Measurements from ENCODE around the gene DCDC2B. TPM values are rescaled to one million over a fixed set of nuclear protein-coding genes. Genes with fewer than 3 reads are reported as not detected.

DCDC2B gene
- total RNA-seq, 4 donors from 2014 or later, result not detected

DNA sequence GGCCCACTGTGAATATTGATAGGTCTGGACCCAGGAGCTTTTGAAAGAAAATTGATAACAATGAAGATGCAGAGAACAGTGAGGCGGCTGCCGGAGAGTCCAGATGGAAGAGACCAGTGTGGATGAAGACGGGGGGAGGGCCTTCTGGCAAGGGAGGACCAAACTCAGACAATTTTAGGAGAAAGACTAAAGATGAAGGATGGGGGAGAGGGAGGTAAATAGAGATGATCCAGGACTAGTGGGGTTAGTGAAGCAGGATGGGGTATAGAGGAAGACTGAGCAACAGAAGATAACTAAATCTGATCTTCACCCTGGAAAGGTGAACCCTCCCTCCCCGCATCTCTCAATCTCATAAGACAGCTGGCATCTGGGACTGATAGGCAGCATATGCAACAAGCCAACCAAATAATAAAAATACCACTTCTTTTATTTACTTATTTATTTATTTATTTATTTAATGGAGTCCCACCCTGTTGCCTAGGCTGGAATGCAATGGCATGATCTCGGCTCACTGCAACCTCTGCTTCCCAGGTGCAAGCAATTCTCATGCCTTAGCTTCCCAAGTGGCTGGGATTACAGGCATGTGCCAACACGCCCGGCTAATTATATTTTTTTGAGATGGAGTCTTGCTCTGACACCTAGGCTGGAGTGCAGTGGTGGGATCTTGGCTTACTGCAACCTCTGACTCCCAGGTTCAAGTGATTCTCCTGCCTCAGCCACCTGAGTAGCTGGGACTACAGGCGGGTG lies 23.8 kb downstream of the DCDC2B start:
- no peak for DNase-seq (ENCODE audit: low spot score in 2 of 2)
- Histone ChIP-seq H3K9me3 (no peaks in the 10 kb centered on the region), H3K4me3 (no peak overlapping the region), H3K4me1 (no peaks in the 10 kb centered on the region), H3K27me3 (no peaks in the 10 kb centered on the region), H3K27ac (no peak overlapping the region), H3K36me3 (peaks cover 0 to 81% (median 15%) of the 10 kb centered on the region in 3 donors)
- no peak for TF ChIP-seq EP300 (IDR thresholded peaks at IDR 0.05)
- 77 to 80% methylated on average over 8 of the region's 8 CpGs for WGBS, 2 donors

- H3K9me3 ChIP-seq, result no peaks in the 10 kb centered on the region
- no peak for DNase-seq (ENCODE audit: low spot score in 2 of 2)
- 78 to 82% methylated on average over 4 to 7 of the region's 7 CpGs for WGBS, 2 donors
- H3K27me3 ChIP-seq, result no peaks in the 10 kb centered on the region
- no peak overlapping the region for H3K27ac ChIP-seq
- peaks cover 0 to 7% (median under 1%) of the 10 kb centered on the region in 4 donors for H3K4me1 ChIP-seq
- H3K36me3 ChIP-seq, result peaks cover 0 to 60% (median 9%) of the 10 kb centered on the region in 3 donors
- no peak for TF ChIP-seq POLR2A (IDR thresholded peaks at IDR 0.05)
- no peak for TF ChIP-seq CTCF (IDR thresholded peaks at IDR 0.05)
- H3K4me3 ChIP-seq, result no peak overlapping the region
Measured at GRCh38 chr1:32234792-32235191, 25.9 kb downstream of the DCDC2B start.

GRCh38 chr1:32239337-32239736 lies 30.4 kb downstream of the DCDC2B start:
- peaks cover 0 to 14% (median 0%) of the 10 kb centered on the region in 3 donors for H3K36me3 ChIP-seq
- WGBS, 2 donors, result 27 to 55% methylated on average over 4 of the region's 4 CpGs
- peak overlapping the region in 1 of 4 donors; percentile 84 for H3K4me3 ChIP-seq
- H3K4me1 ChIP-seq, result peaks cover 0 to 40% (median 12%) of the 10 kb centered on the region in 4 donors
- H3K27ac ChIP-seq, result peak overlapping the region in 3 of 4 donors; percentile 26 to 93 (median 82)
- DNase-seq (ENCODE audit: low spot score in 2 of 2), result no peak
- no peaks in the 10 kb centered on the region for H3K9me3 ChIP-seq
- TF ChIP-seq EP300 (IDR thresholded peaks at IDR 0.05) (no peak), POLR2A (IDR thresholded peaks at IDR 0.05) (no peak), CTCF (IDR thresholded peaks at IDR 0.05) (no peak)
- no peaks in the 10 kb centered on the region for H3K27me3 ChIP-seq

- Histone ChIP-seq H3K27me3 (no peaks in the 10 kb centered on the region), H3K9me3 (no peaks in the 10 kb centered on the region), H3K4me1 (peaks cover 0 to 40% (median 12%) of the 10 kb centered on the region in 4 donors), H3K4me3 (peak overlapping the region; percentile 25 to 84 (median 65)), H3K36me3 (peaks cover 0 to 10% (median 0%) of the 10 kb centered on the region in 3 donors), H3K27ac (peak overlapping the region; percentile 26 to 93 (median 73))
- TF ChIP-seq POLR2A (IDR thresholded peaks at IDR 0.05) (no peak), EP300 (IDR thresholded peaks at IDR 0.05) (no peak), CTCF (IDR thresholded peaks at IDR 0.05) (no peak)
- DNase-seq (ENCODE audit: low spot score in 2 of 2), result no peak
- WGBS, 2 donors, result 26 to 74% methylated on average over 18 to 19 of the region's 20 CpGs
Measured at GRCh38 chr1:32239790-32240139, 30.9 kb downstream of the DCDC2B start.

DNA sequence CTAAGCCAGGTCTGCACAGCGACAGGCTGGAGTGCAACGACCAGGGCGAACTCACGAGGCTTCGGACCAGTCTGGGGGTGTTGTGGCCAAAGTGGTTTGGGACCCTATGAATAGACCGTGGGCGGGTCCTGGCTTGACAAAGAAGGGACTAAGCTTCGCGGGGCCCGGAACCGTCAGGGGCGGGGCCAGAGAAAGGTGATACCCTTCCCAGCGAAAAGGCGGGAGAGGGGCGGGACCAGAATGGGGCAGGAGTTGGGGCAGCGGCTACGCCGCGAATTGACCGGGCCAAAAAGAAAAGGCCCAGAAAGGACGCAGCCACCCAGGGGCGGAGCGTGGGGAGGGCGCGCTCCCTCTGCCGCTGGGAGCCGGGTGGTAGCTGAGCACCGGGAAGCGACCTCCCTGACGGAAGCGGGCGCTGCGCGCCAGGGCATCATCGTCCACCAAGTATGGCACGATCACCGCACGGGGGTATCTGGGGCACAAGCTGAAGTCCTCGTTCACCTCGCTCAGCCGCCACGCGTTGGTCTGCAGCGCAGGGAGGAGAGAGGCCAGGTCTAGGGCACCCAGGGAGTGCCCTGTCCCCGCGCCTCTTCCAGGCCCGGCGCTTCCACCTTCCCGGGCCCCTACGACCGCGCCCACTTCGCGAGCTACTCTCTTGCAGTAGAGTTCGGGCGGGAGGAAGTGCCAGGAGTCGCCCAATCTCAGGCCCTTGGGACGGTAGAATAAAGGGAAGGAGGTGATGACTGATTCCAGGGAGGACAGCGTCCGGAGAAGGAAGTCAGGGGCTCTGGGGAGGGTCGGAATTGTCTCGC lies 31.5 kb downstream of the DCDC2B start:
- H3K27me3 ChIP-seq, result no peaks in the 10 kb centered on the region
- peak; percentile 22 to 34 for DNase-seq (ENCODE audit: low spot score in 2 of 2)
- TF ChIP-seq EP300 (IDR thresholded peaks at IDR 0.05), result peak in 1 of 2 donors; percentile 43
- TF ChIP-seq POLR2A (IDR thresholded peaks at IDR 0.05), result peak in 1 of 2 donors; percentile 57
- TF ChIP-seq CTCF (IDR thresholded peaks at IDR 0.05), result peak in 3 of 5 experiments; percentile 20 to 56 (median 25)
- peaks cover 0 to 40% (median 12%) of the 10 kb centered on the region in 4 donors for H3K4me1 ChIP-seq
- H3K9me3 ChIP-seq, result no peaks in the 10 kb centered on the region
- peak overlapping the region; percentile 26 to 93 (median 73) for H3K27ac ChIP-seq
- H3K4me3 ChIP-seq, result peak overlapping the region; percentile 25 to 84 (median 65)
- peaks cover 0 to 4% (median 0%) of the 10 kb centered on the region in 3 donors for H3K36me3 ChIP-seq
- WGBS, 2 donors, result 1 to 2% methylated on average over 54 to 57 of the region's 62 CpGs

All from tibial nerve (tissue), 4 donors.